Upper lobe of left lung (tissue), 4 donors: ENCODE results near the gene ANAPC7.

Experiments
- POLR2A ChIP-seq, 4 donors: fragments of 450-650 bp; IDR thresholded peaks; one replicate each; pipeline ENCODE4 v1.5.1; 2016 to 2017; ENCODE audit warnings: antibody characterized with exemption in 4 of 4, mild to moderate bottlenecking in 2 of 4
- POLR2AphosphoS5 ChIP-seq, 2 donors: sonication (generic); formaldehyde crosslinking; IDR thresholded peaks; one replicate each; pipeline ENCODE4 v1.5.1; 2017; ENCODE audit warnings: antibody characterized with exemption in 2 of 2

DNA sequence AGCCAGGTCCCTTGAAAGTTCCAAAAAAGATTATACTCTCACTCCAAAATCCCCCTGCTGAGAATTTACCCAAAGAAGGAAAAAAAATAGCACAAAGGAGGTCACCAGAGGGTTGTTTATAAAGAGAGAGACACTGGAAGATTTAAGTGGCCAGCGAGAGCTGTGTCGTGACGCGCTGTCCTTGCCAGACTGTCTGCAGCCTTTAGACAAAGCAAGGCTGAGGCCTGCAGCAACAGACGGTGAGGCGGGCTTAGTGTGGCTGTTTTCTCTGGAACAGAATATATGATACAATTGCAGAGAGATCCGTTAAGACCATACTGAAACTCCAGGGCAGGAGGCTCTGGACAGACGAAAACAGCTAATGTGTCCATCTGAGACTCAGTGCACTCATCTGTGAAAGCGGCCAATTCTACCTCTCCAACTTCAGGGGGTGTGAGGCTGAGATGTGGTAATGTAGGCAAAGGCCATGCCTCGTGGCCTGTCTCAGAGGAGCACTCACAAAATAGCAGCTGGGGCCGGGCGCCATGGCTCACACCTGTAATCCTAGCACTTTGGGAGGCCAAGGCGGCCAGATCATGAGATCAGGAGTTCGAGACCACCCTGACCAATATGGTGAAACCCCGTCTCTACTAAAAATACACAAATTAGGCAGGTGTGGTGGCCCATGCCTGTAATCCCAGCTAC lies 36.2 kb downstream of the ANAPC7 start:
- TF ChIP-seq POLR2A (IDR thresholded peaks at IDR 0.05) (no peak), POLR2AphosphoS5 (IDR thresholded peaks at IDR 0.05) (no peak)
